ENCODE measurements around the gene LRRC3.

DNA sequence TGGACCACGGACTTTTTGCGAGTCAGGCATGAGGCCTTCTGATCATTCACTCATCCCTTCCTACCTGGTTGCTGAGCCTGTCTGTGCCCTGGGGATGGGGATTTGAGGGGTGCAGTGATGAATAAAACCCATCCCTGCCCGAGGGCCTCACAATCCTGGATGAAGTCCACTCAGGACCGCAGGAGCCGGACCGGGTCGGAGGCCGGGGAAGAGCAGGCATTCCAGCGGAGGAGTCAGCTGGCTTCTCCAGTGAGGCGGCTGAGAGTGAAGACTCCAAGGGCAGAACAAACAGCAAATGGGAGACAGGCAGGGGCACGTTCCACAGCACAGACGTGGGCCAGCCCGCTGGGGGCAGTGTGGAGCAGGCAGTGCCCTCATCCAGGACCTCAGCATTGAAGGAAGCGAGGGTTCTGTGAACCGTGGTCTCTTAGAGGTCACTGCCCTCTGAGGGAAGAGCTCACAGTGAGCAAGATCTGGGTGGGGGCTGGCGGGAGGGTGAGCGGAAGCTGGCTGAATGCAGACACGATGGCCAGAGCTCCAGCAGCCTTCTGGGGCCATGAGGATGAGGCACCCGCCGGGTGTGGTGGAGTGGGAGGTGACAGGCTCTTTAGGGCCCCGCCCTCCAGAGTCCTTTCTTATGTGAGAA is 10.9 kb upstream of the LRRC3 start:
- TF ChIP-seq CTCF (IDR thresholded peaks at IDR 0.05) (peak; percentile 51), EZH2phosphoT487 (IDR thresholded peaks at IDR 0.05) (no peak), EZH2 (IDR thresholded peaks at IDR 0.05) (no peak)

Measured in neural progenitor cell (in vitro differentiated cells).